Left ventricle myocardium inferior (tissue), 1 donor: ENCODE measurements around the gene BATF2. TPM values are rescaled to one million over a fixed set of nuclear protein-coding genes. Genes with fewer than 3 reads are reported as not detected.
"Not testable (repeated sequence)": the region's sequence is repeated elsewhere in the genome, so short reads cannot be mapped to it uniquely, and the experiment has no call there.

ENCODE experiments used
- DNase-seq: peaks from one replicate; pipeline ENCODE4 v3.0.0-alpha.2; 2020
- H3K27ac ChIP-seq: fragments of 200-600 bp; replicated peaks from 2 replicates; pipeline ENCODE4 v1.8.0; 2021
- H3K27me3 ChIP-seq: fragments of 200-600 bp; 2 replicates; pipeline ENCODE4 v1.8.0; 2021; ENCODE audit warnings: low read depth
- H3K36me3 ChIP-seq: fragments of 200-600 bp; 2 replicates; pipeline ENCODE4 v1.8.0; 2021
- H3K4me1 ChIP-seq: fragments of 200-600 bp; 2 replicates; pipeline ENCODE4 v1.8.0; 2021
- H3K4me3 ChIP-seq: fragments of 200-600 bp; 2 replicates; pipeline ENCODE4 v1.8.0; 2021; ENCODE audit warnings: mild to moderate bottlenecking, moderate library complexity
- H3K9me3 ChIP-seq: fragments of 200-600 bp; replicated peaks from 2 replicates; pipeline ENCODE4 v1.8.0; 2021
- CTCF ChIP-seq: fragments of 200-600 bp; IDR thresholded peaks from 2 replicates; pipeline ENCODE4 v1.8.0; 2021; ENCODE audit warnings: antibody characterized with exemption, mild to moderate bottlenecking, borderline replicate concordance
- intact Hi-C: fragments of 100-400 bp; cut with micrococcal nuclease; formaldehyde crosslinking; loops from one replicate; pipeline ENCODE4 v1.11.0; 2022
- total RNA-seq: library from RNA; stranded (reverse); fragmentation: NEBNext Ultra II Directional; extraction: Animal tissue kit (Norgen Biotek cat#: 25700); gene quantifications from one replicate; pipeline ENCODE4 v1.2.1, GENCODE V29; 2021
- donor health status: DM: no; HTN: yes; CAD: no; lungs with severe emphysema.

The BATF2 gene
- total RNA-seq, 1 donor from 2014 or later: 1.3 TPM

- H3K9me3 ChIP-seq: no peaks in the 10 kb centered on the region
- no peak for DNase-seq
- no peaks in the 10 kb centered on the region for H3K27me3 ChIP-seq
- peaks cover 27% of the 10 kb centered on the region for H3K4me1 ChIP-seq
- no peak for TF ChIP-seq CTCF
- H3K36me3 ChIP-seq: peaks cover 54% of the 10 kb centered on the region
- no peak overlapping the region for H3K27ac ChIP-seq
- intact Hi-C loops: no loop called here
- H3K4me3 ChIP-seq: no peak overlapping the region
These were observed 35.4 kb upstream of the BATF2 start for GRCh38 chr11:65032216-65032615.

- no peaks in the 10 kb centered on the region for H3K9me3 ChIP-seq
- H3K27ac ChIP-seq: peak within 1 kb of the TSS; percentile 94
- DNase-seq: peak; percentile 94
- peak within 1 kb of the TSS; percentile 77 for H3K4me3 ChIP-seq
- peaks cover 7% of the 10 kb centered on the region for H3K36me3 ChIP-seq
- no peaks in the 10 kb centered on the region for H3K27me3 ChIP-seq
- peak; percentile 89 for TF ChIP-seq CTCF
- peaks cover 25% of the 10 kb centered on the region for H3K4me1 ChIP-seq
- intact Hi-C loops: no loop called here
These were observed 30.7 kb upstream of the BATF2 start, which contains the start of gene SNX15 for GRCh38 chr11:65027213-65028067. SNX15 (plus strand) TSS chr11:65027439; CDS start chr11:65027538, 99 bp downstream.

DNA sequence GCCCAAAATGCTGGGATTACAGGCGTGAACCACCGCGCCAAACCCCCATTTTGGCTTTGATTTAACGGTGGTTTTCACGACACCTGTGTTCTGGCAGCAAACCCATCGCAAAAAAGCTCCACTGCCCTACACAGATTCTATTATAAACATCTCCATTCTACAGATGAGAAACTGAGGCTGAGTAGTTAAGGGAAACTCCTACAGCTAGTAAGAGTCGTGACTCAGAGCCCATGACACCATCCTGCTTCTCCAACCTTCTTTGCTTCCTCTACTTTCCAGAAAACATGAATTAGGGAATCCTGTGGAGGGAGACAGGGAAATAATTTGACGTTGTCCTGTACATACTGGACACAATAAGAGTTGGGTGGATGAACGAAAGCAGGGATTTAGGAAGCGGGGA, 30.0 kb upstream of the BATF2 start:
- intact Hi-C loops: no loop called here
- no peaks in the 10 kb centered on the region for H3K9me3 ChIP-seq
- H3K27ac ChIP-seq: peak overlapping the region; percentile 94
- no peak for TF ChIP-seq CTCF
- no peaks in the 10 kb centered on the region for H3K27me3 ChIP-seq
- DNase-seq: no peak
- H3K4me3 ChIP-seq: peak overlapping the region; percentile 77
- H3K36me3 ChIP-seq: peaks cover 5% of the 10 kb centered on the region
- H3K4me1 ChIP-seq: peaks cover 25% of the 10 kb centered on the region

DNA sequence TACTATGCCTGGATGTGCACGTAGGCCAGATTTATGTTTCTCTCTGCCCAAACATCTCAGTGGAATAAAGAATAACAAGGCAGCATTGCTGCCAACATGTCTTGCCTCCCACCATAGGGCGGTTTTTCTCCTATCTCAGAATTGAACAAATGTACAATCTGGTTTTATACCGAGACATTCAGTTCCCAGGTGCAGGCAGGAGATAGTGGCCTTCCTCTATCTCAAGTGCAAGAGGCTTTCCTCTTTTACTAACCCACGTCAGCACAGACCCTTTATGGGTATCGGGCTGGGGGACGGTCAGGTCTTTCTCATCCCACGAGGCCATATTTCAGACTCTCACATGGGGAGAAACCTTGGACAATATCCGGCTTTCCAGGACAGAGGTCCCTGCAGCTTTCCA, 26.7 kb upstream of the BATF2 start:
- DNase-seq, intact Hi-C loops, H3K4me3 ChIP-seq, H3K9me3 ChIP-seq, H3K27me3 ChIP-seq, H3K27ac ChIP-seq: not testable (repeated sequence)
- Histone ChIP-seq H3K4me1 (peaks cover 13% of the 10 kb centered on the region), H3K36me3 (peaks cover 35% of the 10 kb centered on the region)

- no peak for TF ChIP-seq CTCF
- no peaks in the 10 kb centered on the region for H3K27me3 ChIP-seq
- H3K4me3 ChIP-seq: no peak overlapping the region
- no peak overlapping the region for H3K27ac ChIP-seq
- no peaks in the 10 kb centered on the region for H3K9me3 ChIP-seq
- no peak for DNase-seq
- H3K36me3 ChIP-seq: peaks cover 42% of the 10 kb centered on the region
- peaks cover 7% of the 10 kb centered on the region for H3K4me1 ChIP-seq
- intact Hi-C loops: no loop called here
These were observed 24.7 kb upstream of the BATF2 start for GRCh38 chr11:65021509-65021908.

GRCh38 chr11:65021003-65021402, 24.2 kb upstream of the BATF2 start:
- intact Hi-C loops: no loop called here
- Histone ChIP-seq H3K4me1 (peaks cover 7% of the 10 kb centered on the region), H3K36me3 (peaks cover 42% of the 10 kb centered on the region), H3K27ac (no peak overlapping the region), H3K27me3 (no peaks in the 10 kb centered on the region), H3K9me3 (no peaks in the 10 kb centered on the region), H3K4me3 (no peak overlapping the region)
- no peak for TF ChIP-seq CTCF
- DNase-seq: no peak
